ENCODE results near the gene MRAP. TPM values are rescaled to one million over a fixed set of nuclear protein-coding genes. Genes with fewer than 3 reads are reported as not detected.

MRAP gene
- total and polyA plus RNA-seq, 10 of the 15 experiments (the other 5 are each of a cell fraction or from before 2014, with no cell fraction given), result 0.34 to 1.2 TPM; not detected in 8

GRCh38 chr21:32348604-32349332 is 50.1 kb downstream of the MRAP start:
- FAIRE-seq (no peak), ATAC-seq (no peak), DNase-seq (ENCODE audit: low read depth, low spot score) (no peak)
- no TSS peak for BruUV-seq (replicated peaks)
- Histone ChIP-seq H3K9me3 (replicated peaks; ENCODE audit: control insufficient read depth, insufficient read depth, low read length) (peaks cover 11% of the 10 kb centered on the region; the same call in 2 of the 3 replicates), H3K36me3 (ENCODE audit: control insufficient read depth in 2 of 2, insufficient read depth in 2 of 2, low read length in 1 of 2) (peaks cover 50 to 65% of the 10 kb centered on the region in 2 experiments), H3K4me1 (ENCODE audit: control insufficient read depth, insufficient read depth, low read length) (peaks cover 7% of the 10 kb centered on the region), H3K4me2 (ENCODE audit: control insufficient read depth, insufficient read depth) (no peak overlapping the region), H2AFZ (ENCODE audit: control insufficient read depth, low read depth, low read length) (no peak overlapping the region), H3K27ac (ENCODE audit: control insufficient read depth, insufficient read depth) (no peak overlapping the region), H3K9ac (ENCODE audit: control insufficient read depth, insufficient read depth, low read length) (no peak overlapping the region), H3K79me2 (ENCODE audit: control insufficient read depth, insufficient read depth, low read length) (no peaks in the 10 kb centered on the region), H3K4me3 (no peak overlapping the region), H4K20me1 (ENCODE audit: control insufficient read depth, insufficient read depth) (no peaks in the 10 kb centered on the region), H3K27me3 (replicated peaks in 1 of 2; ENCODE audit: control insufficient read depth in 2 of 2, insufficient read depth in 2 of 2, low read length in 1 of 2) (no peaks in the 10 kb centered on the region)
- ChIA-PET SMC1A (ENCODE audit: uncharacterized antibody, unreplicated experiment) (no interaction called here), POLR2A (interaction anchor here (0.5 kb wide), 1 partner anchor 18 kb away, joined by 4 read pairs; no protein-coding TSS in a partner anchor), CTCF (no interaction called here), RAD21 (ENCODE audit: unreplicated experiment) (no interaction called here)
- intact Hi-C loops (cut with micrococcal nuclease; ENCODE audit: unreplicated experiment) (no loop called here), in situ Hi-C loops (cut with MboI) (no loop called here)
- TF ChIP-seq WRNIP1 (IDR thresholded peaks at IDR 0.05; ENCODE audit: borderline replicate concordance, low read depth, low read length), result no peak
- TF ChIP-seq NFXL1 (IDR thresholded peaks at IDR 0.05; ENCODE audit: borderline replicate concordance), result no peak
- no peak for TF ChIP-seq TAF1 (IDR thresholded peaks at IDR 0.05; ENCODE audit: borderline replicate concordance, low read depth, low read length)
- no peak for TF ChIP-seq ZBTB33 (IDR thresholded peaks at IDR 0.05)
- TF ChIP-seq IRF5 (IDR thresholded peaks at IDR 0.05; ENCODE audit: borderline replicate concordance), result no peak
- TF ChIP-seq BCL11A (IDR thresholded peaks at IDR 0.05; ENCODE audit: low read depth, low read length), result no peak
- TF ChIP-seq RCOR1 (conservative IDR thresholded peaks at IDR 0.05; ENCODE audit: low read depth, low read length), result no peak
- no peak for TF ChIP-seq SRF (IDR thresholded peaks at IDR 0.05; ENCODE audit: low read depth in 2 of 2, low read length in 2 of 2)
- TF ChIP-seq IRF3 (IDR thresholded peaks at IDR 0.05), result no peak
- TF ChIP-seq FOXK2 (IDR thresholded peaks at IDR 0.05), result no peak
- no peak for TF ChIP-seq POLR2AphosphoS2 (IDR thresholded peaks at IDR 0.05; ENCODE audit: low read depth, low read length)
- 99% methylated on average over 9 of the region's 9 CpGs for WGBS (ENCODE audit: insufficient coverage, insufficient replicate concordance, low lambda C conversion rate, missing lambda C conversion rate)
